CD4-positive, alpha-beta T cell treated with Interleukin-17A for 1 hour (primary cell): Measurements from ENCODE around the gene IHH.

Source experiments
- DNase-seq: peaks from one replicate; pipeline ENCODE4 v3.0.0-alpha.2; 2020

IHH gene

GRCh38 chr2:219018286-219018685 lies 42.4 kb downstream of the IHH start:
- DNase-seq: no peak

- DNase-seq: no peak
Measured at GRCh38 chr2:219017201-219017931, 43.4 kb downstream of the IHH start.

GRCh38 chr2:219016721-219017120 lies 44.0 kb downstream of the IHH start:
- no peak for DNase-seq

GRCh38 chr2:219010873-219011272 lies 49.8 kb downstream of the IHH start:
- DNase-seq: no peak

- no peak for DNase-seq
Measured at GRCh38 chr2:219010162-219010756, 50.5 kb downstream of the IHH start.

GRCh38 chr2:219009294-219009693 lies 51.4 kb downstream of the IHH start:
- DNase-seq: no peak
